Measurements from ENCODE around the gene MGMT. TPM values are rescaled to one million over a fixed set of nuclear protein-coding genes. Genes with fewer than 3 reads are reported as not detected.

MGMT gene
- total and polyA plus RNA-seq, 8 donors: 1.2 to 37.8 (median 21.3) TPM

- H3K4me1 ChIP-seq: no peaks in the 10 kb centered on the region
- H3K27ac ChIP-seq: no peak overlapping the region
- intact Hi-C loops (cut with DNase I; ENCODE audit: low total_unique reads): no loop called here
- H3K9me3 ChIP-seq: peaks cover 0 to 8% (median 0%) of the 10 kb centered on the region in 4 donors
- DNase-seq: peak in 1 of 2 donors; percentile 16
- peaks cover 2 to 38% (median 10%) of the 10 kb centered on the region in 4 donors for H3K36me3 ChIP-seq
- no peak overlapping the region for H3K4me3 ChIP-seq
- no peaks in the 10 kb centered on the region for H3K27me3 ChIP-seq
- TF ChIP-seq POLR2AphosphoS5 (IDR thresholded peaks at IDR 0.05): no peak
- TF ChIP-seq EP300 (IDR thresholded peaks at IDR 0.05): no peak
- no peak for TF ChIP-seq POLR2A (IDR thresholded peaks at IDR 0.05)
- no peak for TF ChIP-seq CTCF (IDR thresholded peaks at IDR 0.05)
- WGBS, 5 donors: 76 to 93% (median 87%) methylated on average over 8 to 14 of the region's 14 CpGs
These were observed 307.2 kb downstream of the MGMT start for GRCh38 chr10:129774082-129774735.

- WGBS, 5 donors: 80 to 93% (median 83%) methylated on average over 3 to 13 of the region's 13 CpGs
- no peaks in the 10 kb centered on the region for H3K4me1 ChIP-seq
- H3K27me3 ChIP-seq: no peaks in the 10 kb centered on the region
- TF ChIP-seq POLR2AphosphoS5 (IDR thresholded peaks at IDR 0.05) (no peak), POLR2A (IDR thresholded peaks at IDR 0.05) (no peak), EP300 (IDR thresholded peaks at IDR 0.05) (no peak), CTCF (IDR thresholded peaks at IDR 0.05) (no peak)
- no peak overlapping the region for H3K4me3 ChIP-seq
- intact Hi-C loops (cut with DNase I; ENCODE audit: low total_unique reads): no loop called here
- peak in 1 of 2 donors; percentile 15 for DNase-seq
- no peak overlapping the region for H3K27ac ChIP-seq
- peaks cover 0 to 31% (median 4%) of the 10 kb centered on the region in 4 donors for H3K36me3 ChIP-seq
- H3K9me3 ChIP-seq: peaks cover 0 to 12% (median 0%) of the 10 kb centered on the region in 4 donors
These were observed 307.8 kb downstream of the MGMT start for GRCh38 chr10:129774736-129775401.

- intact Hi-C loops (cut with DNase I; ENCODE audit: low total_unique reads): no loop called here
- no peak overlapping the region for H3K27ac ChIP-seq
- WGBS, 5 donors: 75 to 89% (median 86%) methylated on average over 9 of the region's 9 CpGs
- H3K27me3 ChIP-seq: no peaks in the 10 kb centered on the region
- no peak for TF ChIP-seq EP300 (IDR thresholded peaks at IDR 0.05)
- TF ChIP-seq POLR2A (IDR thresholded peaks at IDR 0.05): no peak
- no peak for TF ChIP-seq POLR2AphosphoS5 (IDR thresholded peaks at IDR 0.05)
- no peak for TF ChIP-seq CTCF (IDR thresholded peaks at IDR 0.05)
- peaks cover 0 to 25% (median 2%) of the 10 kb centered on the region in 4 donors for H3K36me3 ChIP-seq
- no peaks in the 10 kb centered on the region for H3K4me1 ChIP-seq
- DNase-seq: peak in 1 of 2 donors; percentile 22
- no peak overlapping the region for H3K4me3 ChIP-seq
- H3K9me3 ChIP-seq: peaks cover 0 to 12% (median 0%) of the 10 kb centered on the region in 4 donors
These were observed 308.6 kb downstream of the MGMT start for GRCh38 chr10:129775681-129776080.

GRCh38 chr10:129777687-129778086 lies 310.6 kb downstream of the MGMT start:
- intact Hi-C loops (cut with DNase I; ENCODE audit: low total_unique reads): no loop called here
- WGBS, 5 donors: 91 to 96% (median 94%) methylated on average over 19 of the region's 19 CpGs
- H3K27ac ChIP-seq: no peak overlapping the region
- no peak for DNase-seq
- H3K4me1 ChIP-seq: no peaks in the 10 kb centered on the region
- no peaks in the 10 kb centered on the region for H3K27me3 ChIP-seq
- no peak for TF ChIP-seq EP300 (IDR thresholded peaks at IDR 0.05)
- no peak for TF ChIP-seq POLR2AphosphoS5 (IDR thresholded peaks at IDR 0.05)
- TF ChIP-seq CTCF (IDR thresholded peaks at IDR 0.05): no peak
- no peak for TF ChIP-seq POLR2A (IDR thresholded peaks at IDR 0.05)
- no peak overlapping the region for H3K4me3 ChIP-seq
- peaks cover 0 to 11% (median 2%) of the 10 kb centered on the region in 4 donors for H3K36me3 ChIP-seq
- peaks cover 0 to 12% (median 0%) of the 10 kb centered on the region in 4 donors for H3K9me3 ChIP-seq
